T-cell (primary cell): ENCODE data around the gene TMEM169. TPM values are rescaled to one million over a fixed set of nuclear protein-coding genes. Genes with fewer than 3 reads are reported as not detected.

Source experiments
- ATAC-seq, 4 experiments: fragments of 200-7000 bp in 3 of 4; fragments of 150-1000 bp in 1 of 4; cut with Tn5 transposase; replicated peaks in 1 of 4; 1 replicate in 3 of 4; 2 replicates in 1 of 4; pipeline ENCODE4 v1.10.0; 2021; ENCODE audit warnings: moderate library complexity in 3 of 4, mild to moderate bottlenecking in 2 of 4, moderate number of reproducible peaks in 1 of 4
- CTCF ChIA-PET, 2 donors: fragments of 300-600 bp; sonication (Branson Sonifier 250); formaldehyde crosslinking; loops; one replicate each; lab custom pipeline; 2022; ENCODE audit warnings: antibody characterized with exemption in 2 of 2; lab: Charles Lee
- POLR2A ChIA-PET, 2 donors: fragments of 300-600 bp; sonication (Branson Sonifier 250); formaldehyde crosslinking; loops; one replicate each; lab custom pipeline; 2022; ENCODE audit warnings: antibody characterized with exemption in 2 of 2; lab: Charles Lee
- DNase-seq, 35 experiments: peaks; one replicate each; pipeline versions ENCODE4 v3.0.0 to v3.0.0-alpha.2; 2013 to 2023
- H3K27ac ChIP-seq: one replicate; pipeline ENCODE4 v1.5.1; 2013; ENCODE audit warnings: low read length
- H3K27me3 ChIP-seq, 2 experiments: replicated peaks in 1 of 2; 1 replicate in 1 of 2; 2 replicates in 1 of 2; pipeline versions ENCODE4 v1.6.1 to v1.7.0; 2013; ENCODE audit warnings: low read length in 1 of 2, mixed read lengths in 1 of 2; ENCODE audit not compliant: control insufficient read depth in 2 of 2, insufficient read depth in 2 of 2; ENCODE audit errors: extremely low read depth in 1 of 2
- H3K36me3 ChIP-seq, 2 donors: 1 replicate in 1 of 2; 2 replicates in 1 of 2; pipeline versions ENCODE4 v1.6.1 to v1.7.0; 2013; ENCODE audit warnings: low read length in 1 of 2; ENCODE audit not compliant: control insufficient read depth in 2 of 2, insufficient read depth in 1 of 2; ENCODE audit errors: extremely low read depth in 1 of 2
- H3K4me1 ChIP-seq, 2 experiments: 1 replicate in 1 of 2; 2 replicates in 1 of 2; pipeline versions ENCODE4 v1.6.1 to v1.7.0; 2013; ENCODE audit warnings: low read length in 2 of 2, mixed read lengths in 1 of 2; ENCODE audit not compliant: insufficient read depth in 2 of 2, control insufficient read depth in 1 of 2; ENCODE audit errors: extremely low read depth in 1 of 2
- H3K4me3 ChIP-seq, 2 donors: 1 replicate in 1 of 2; 2 replicates in 1 of 2; pipeline versions ENCODE4 v1.5.1 to v1.7.0; 2013; ENCODE audit warnings: mild to moderate bottlenecking in 2 of 2, low read length in 1 of 2, moderate library complexity in 1 of 2; ENCODE audit not compliant: control insufficient read depth in 1 of 2; ENCODE audit errors: extremely low read depth in 1 of 2
- H3K9me3 ChIP-seq: 2 replicates; pipeline ENCODE4 v1.7.0; 2013
- H3K27ac Mint-ChIP-seq, 2 donors: one replicate each; pipeline ENCODE4 v1.8.0; 2020 to 2021; ENCODE audit warnings: mild to moderate bottlenecking in 2 of 2, mixed read lengths in 2 of 2
- H3K27me3 Mint-ChIP-seq, 2 donors: one replicate each; pipeline ENCODE4 v1.8.0; 2021 to 2022; ENCODE audit warnings: mixed read lengths in 2 of 2
- H3K36me3 Mint-ChIP-seq: one replicate; pipeline ENCODE4 v1.8.0; 2021; ENCODE audit warnings: mixed read lengths
- H3K4me1 Mint-ChIP-seq, 3 donors: one replicate each; pipeline ENCODE4 v1.8.0; 2020 to 2022; ENCODE audit warnings: mixed read lengths in 3 of 3, mild to moderate bottlenecking in 1 of 3
- H3K4me3 Mint-ChIP-seq, 3 donors: one replicate each; pipeline ENCODE4 v1.8.0; 2020 to 2022; ENCODE audit warnings: mild to moderate bottlenecking in 3 of 3, mixed read lengths in 3 of 3, moderate library complexity in 3 of 3
- H3K9me3 Mint-ChIP-seq, 3 donors: one replicate each; pipeline ENCODE4 v1.8.0; 2020 to 2022; ENCODE audit warnings: mixed read lengths in 3 of 3
- WGBS: methylation state at CpG from one replicate; pipeline ENCODE4 v1.1.5; 2013; ENCODE audit warnings: missing lambda C conversion rate; ENCODE audit not compliant: insufficient coverage; 5-methylcytosine and 5-hydroxymethylcytosine counted together
- total RNA-seq, 35 experiments: library from RNA in 6 of 35; stranded (reverse) in 6 of 35; fragments of 120-200 nt in 1 of 35; gene quantifications; one replicate each; pipeline versions ENCODE4 v1.2.1 to v1.2.4 and lab custom pipeline; 2013 to 2026

The TMEM169 gene
- total RNA-seq, 5 donors from 2014 or later (not counting 1 experiment from before 2014, with no cell fraction given), result 1.8 to 4.3 (median 3.1) TPM

GRCh38 chr2:216118474-216118873, 36.8 kb downstream of the TMEM169 start:
- peaks cover 84 to 90% (median 90%) of the 10 kb centered on the region in 3 donors for H3K4me1 Mint-ChIP-seq
- no peak overlapping the region for H3K4me3 ChIP-seq
- peaks cover 15 to 86% of the 10 kb centered on the region in 2 donors for H3K36me3 ChIP-seq
- DNase-seq (no peak), ATAC-seq (no peak)
- H3K36me3 Mint-ChIP-seq, result peaks cover 67% of the 10 kb centered on the region
- H3K4me1 ChIP-seq, result peaks cover 35 to 44% of the 10 kb centered on the region in 2 experiments
- no CpG with 5 or more reads among the region's 1 CpG for WGBS
- H3K27me3 Mint-ChIP-seq, result no peaks in the 10 kb centered on the region
- CTCF ChIA-PET, result interaction anchor here in 1 of 2 donors (0.6 kb wide), 1 partner anchor 46 kb away, joined by 3 read pairs; no protein-coding TSS in a partner anchor
- POLR2A ChIA-PET, result interaction anchor here in 1 of 2 donors (0.6 to 1.5 kb wide), 3 partner anchors 9 to 49 kb away, joined by 3 to 8 read pairs (median 4); partner anchors contain the start of gene XRCC5
- no peak overlapping the region for H3K4me3 Mint-ChIP-seq
- H3K27me3 ChIP-seq, result no peaks in the 10 kb centered on the region
- no peak overlapping the region for H3K27ac ChIP-seq
- no peaks in the 10 kb centered on the region for H3K9me3 Mint-ChIP-seq
- no peaks in the 10 kb centered on the region for H3K9me3 ChIP-seq
- H3K27ac Mint-ChIP-seq, result peak overlapping the region; percentile 25 to 66

- CTCF ChIA-PET, result interaction anchor here (0.5 to 2.1 kb wide), 2 partner anchors 9 to 323 kb away, joined by 6 read pairs; no protein-coding TSS in a partner anchor
- Histone ChIP-seq H3K27ac (no peak overlapping the region), H3K36me3 (peaks cover 12 to 86% of the 10 kb centered on the region in 2 donors), H3K4me3 (no peak overlapping the region), H3K27me3 (no peaks in the 10 kb centered on the region), H3K4me1 (peaks cover 33 to 43% of the 10 kb centered on the region in 2 experiments), H3K9me3 (no peaks in the 10 kb centered on the region)
- 67% methylated on average over 2 of the region's 2 CpGs for WGBS
- H3K4me1 Mint-ChIP-seq, result peaks cover 80 to 86% (median 83%) of the 10 kb centered on the region in 3 donors
- H3K9me3 Mint-ChIP-seq, result no peaks in the 10 kb centered on the region
- POLR2A ChIA-PET, result interaction anchor here (0.7 to 1.5 kb wide), 4 partner anchors 9 to 103 kb away, joined by 3 to 8 read pairs (median 4); partner anchors contain the start of gene XRCC5 (in 1 of the 2)
- H3K27me3 Mint-ChIP-seq, result no peaks in the 10 kb centered on the region
- DNase-seq, result no peak
- no peak for ATAC-seq
- peak overlapping the region; percentile 66 to 71 for H3K27ac Mint-ChIP-seq
- H3K36me3 Mint-ChIP-seq, result peaks cover 65% of the 10 kb centered on the region
- peak overlapping the region in 1 of 3 donors; percentile 46 for H3K4me3 Mint-ChIP-seq
These were observed 37.4 kb downstream of the TMEM169 start for GRCh38 chr2:216119146-216119545.

- Histone ChIP-seq H3K27ac (no peak overlapping the region), H3K36me3 (peaks cover 11 to 89% of the 10 kb centered on the region in 2 donors), H3K4me3 (no peak overlapping the region), H3K27me3 (no peaks in the 10 kb centered on the region), H3K9me3 (no peaks in the 10 kb centered on the region), H3K4me1 (peaks cover 26 to 38% of the 10 kb centered on the region in 2 experiments)
- ATAC-seq (peak; percentile 55 to 86 (median 68)), DNase-seq (peak in 1 of 35 experiments; percentile 40)
- WGBS, result no CpG with 5 or more reads among the region's 3 CpGs
- no peaks in the 10 kb centered on the region for H3K27me3 Mint-ChIP-seq
- no peaks in the 10 kb centered on the region for H3K9me3 Mint-ChIP-seq
- POLR2A ChIA-PET, result interaction anchor here (0.6 to 1.5 kb wide), 6 partner anchors 10 to 104 kb away, joined by 3 to 8 read pairs (median 3); partner anchors contain the start of gene XRCC5 (in 1 of the 2)
- peak overlapping the region in 1 of 3 donors; percentile 64 for H3K4me3 Mint-ChIP-seq
- H3K36me3 Mint-ChIP-seq, result peaks cover 66% of the 10 kb centered on the region
- CTCF ChIA-PET, result interaction anchor here (0.6 to 2.1 kb wide), 4 partner anchors 8 to 13 kb away, joined by 3 to 6 read pairs (median 4); no protein-coding TSS in a partner anchor
- H3K27ac Mint-ChIP-seq, result peak overlapping the region; percentile 53 to 89
- peaks cover 77 to 84% (median 81%) of the 10 kb centered on the region in 3 donors for H3K4me1 Mint-ChIP-seq
These were observed 38.3 kb downstream of the TMEM169 start for GRCh38 chr2:216119986-216120385.

GRCh38 chr2:216121255-216121654, 39.5 kb downstream of the TMEM169 start:
- Histone ChIP-seq H3K4me1 (peaks cover 21 to 31% of the 10 kb centered on the region in 2 experiments), H3K36me3 (peaks cover 14 to 95% of the 10 kb centered on the region in 2 donors), H3K27ac (no peak overlapping the region), H3K4me3 (no peak overlapping the region), H3K9me3 (no peaks in the 10 kb centered on the region), H3K27me3 (no peaks in the 10 kb centered on the region)
- POLR2A ChIA-PET, result no interaction called here
- Mint-ChIP-seq H3K4me1 (peaks cover 75 to 80% (median 77%) of the 10 kb centered on the region in 3 donors), H3K9me3 (no peaks in the 10 kb centered on the region), H3K36me3 (peaks cover 74% of the 10 kb centered on the region), H3K27ac (peak overlapping the region; percentile 17 to 74), H3K4me3 (peak overlapping the region in 1 of 3 donors; percentile 64), H3K27me3 (no peaks in the 10 kb centered on the region)
- 100% methylated on average over 1 of the region's 3 CpGs for WGBS
- DNase-seq (no peak), ATAC-seq (no peak)
- CTCF ChIA-PET, result no interaction called here

GRCh38 chr2:216126943-216127342, 45.2 kb downstream of the TMEM169 start:
- WGBS, result 100% methylated on average over 1 of the region's 5 CpGs
- H3K4me3 Mint-ChIP-seq, result no peak overlapping the region
- H3K4me1 Mint-ChIP-seq, result peaks cover 64 to 69% (median 66%) of the 10 kb centered on the region in 3 donors
- peaks cover 72% of the 10 kb centered on the region for H3K36me3 Mint-ChIP-seq
- no peaks in the 10 kb centered on the region for H3K9me3 Mint-ChIP-seq
- DNase-seq (no peak), ATAC-seq (no peak)
- ChIA-PET CTCF (interaction anchor here (1.1 to 1.3 kb wide), 3 partner anchors 9 to 17 kb away, joined by 3 to 5 read pairs (median 4); no protein-coding TSS in a partner anchor), POLR2A (interaction anchor here in 1 of 2 donors (1.0 kb wide), 1 partner anchor 69 kb away, joined by 4 read pairs; no protein-coding TSS in a partner anchor)
- Histone ChIP-seq H3K36me3 (peaks cover 5 to 94% of the 10 kb centered on the region in 2 donors), H3K27me3 (no peaks in the 10 kb centered on the region), H3K4me3 (no peak overlapping the region), H3K27ac (no peak overlapping the region), H3K9me3 (no peaks in the 10 kb centered on the region), H3K4me1 (peaks cover 0 to 12% of the 10 kb centered on the region in 2 experiments)
- no peak overlapping the region for H3K27ac Mint-ChIP-seq
- no peaks in the 10 kb centered on the region for H3K27me3 Mint-ChIP-seq

GRCh38 chr2:216130346-216130971, 48.7 kb downstream of the TMEM169 start:
- ChIA-PET POLR2A (interaction anchor here in 1 of 2 donors (0.6 kb wide), 1 partner anchor 39 kb away, joined by 7 read pairs; no protein-coding TSS in a partner anchor), CTCF (interaction anchor here (0.7 to 1.8 kb wide), 4 partner anchors 10 to 23 kb away, joined by 3 to 13 read pairs (median 4); no protein-coding TSS in a partner anchor)
- H3K4me1 ChIP-seq, result peaks cover 0 to 14% of the 10 kb centered on the region in 2 experiments
- DNase-seq, result no peak
- H3K4me1 Mint-ChIP-seq, result peaks cover 68 to 73% (median 68%) of the 10 kb centered on the region in 3 donors
- no peak overlapping the region for H3K4me3 ChIP-seq
- H3K9me3 ChIP-seq, result no peaks in the 10 kb centered on the region
- peak overlapping the region; percentile 45 to 66 for H3K27ac Mint-ChIP-seq
- no peaks in the 10 kb centered on the region for H3K27me3 ChIP-seq
- peaks cover 80% of the 10 kb centered on the region for H3K36me3 Mint-ChIP-seq
- H3K4me3 Mint-ChIP-seq, result no peak overlapping the region
- no peaks in the 10 kb centered on the region for H3K9me3 Mint-ChIP-seq
- H3K27me3 Mint-ChIP-seq, result no peaks in the 10 kb centered on the region
- H3K36me3 ChIP-seq, result peaks cover 6 to 96% of the 10 kb centered on the region in 2 donors
- WGBS, result 40% methylated on average over 1 of the region's 6 CpGs
- no peak overlapping the region for H3K27ac ChIP-seq
- ATAC-seq, result no peak
